Thyroid gland (tissue), 4 donors: Measurements from ENCODE around the gene GRHL1.

Experiments used
- CTCF ChIP-seq, 6 experiments: fragments of 200-600 bp in 3 of 6; fragments of 450-650 bp in 3 of 6; sonication (generic) in 3 of 6; IDR thresholded peaks; one replicate each; pipeline ENCODE4 v1.5.1; 2016 to 2019; ENCODE audit warnings: antibody characterized with exemption in 6 of 6, mild to moderate bottlenecking in 2 of 6, inconsistent platforms in 1 of 6, moderate library complexity in 1 of 6
- POLR2A ChIP-seq, 2 donors: fragments of 450-650 bp; IDR thresholded peaks; one replicate each; pipeline ENCODE4 v1.6.1; 2017; ENCODE audit warnings: antibody characterized with exemption in 2 of 2, mild to moderate bottlenecking in 2 of 2, moderate library complexity in 1 of 2

GRCh38 chr2:9997936-9998335, 46.4 kb downstream of the GRHL1 start:
- TF ChIP-seq CTCF (IDR thresholded peaks at IDR 0.05): no peak
- no peak for TF ChIP-seq POLR2A (IDR thresholded peaks at IDR 0.05)
